Esophagus squamous epithelium (tissue), 4 donors: Measurements from ENCODE around the gene IRX3.

Experiments used
- CTCF ChIP-seq, 6 experiments: fragments of 450-650 bp in 4 of 6; fragments of 200-600 bp in 2 of 6; sonication (generic) in 2 of 6; IDR thresholded peaks; one replicate each; pipeline ENCODE4 v1.5.1; 2016 to 2019; ENCODE audit warnings: antibody characterized with exemption in 6 of 6, mild to moderate bottlenecking in 4 of 6, moderate library complexity in 4 of 6
- POLR2A ChIP-seq, 4 donors: fragments of 450-650 bp; IDR thresholded peaks; one replicate each; pipeline ENCODE4 v1.6.1; 2017; ENCODE audit warnings: antibody characterized with exemption in 4 of 4, mild to moderate bottlenecking in 4 of 4, moderate library complexity in 3 of 4

- TF ChIP-seq CTCF (IDR thresholded peaks at IDR 0.05) (no peak), POLR2A (IDR thresholded peaks at IDR 0.05) (no peak)
Observed at GRCh38 chr16:54316095-54316889, 29.7 kb upstream of the IRX3 start.
